Right atrium auricular region (tissue), 2 donors: ENCODE measurements around the gene HMX2. TPM values are rescaled to one million over a fixed set of nuclear protein-coding genes. Genes with fewer than 3 reads are reported as not detected.

Experiments used
- DNase-seq: peaks from one replicate; pipeline ENCODE4 v3.0.0-alpha.2; 2019; ENCODE audit warnings: low spot score
- H3K27ac ChIP-seq, 2 donors: fragments of 200-600 bp; sonication (generic); 1 replicate in 1 of 2; 2 replicates in 1 of 2; pipeline ENCODE4 v1.5.1; 2016 to 2019
- H3K27me3 ChIP-seq, 2 donors: fragments of 200-600 bp; sonication (generic); one replicate each; pipeline versions ENCODE4 v1.5.1 to v1.6.0; 2017 to 2019
- H3K36me3 ChIP-seq: fragments of 200-600 bp; sonication (generic); one replicate; pipeline ENCODE4 v1.5.1; 2016
- H3K4me1 ChIP-seq, 2 donors: fragments of 200-600 bp; sonication (generic); one replicate each; pipeline versions ENCODE4 v1.5.1 to v1.6.0; 2017 to 2019
- H3K4me3 ChIP-seq, 2 donors: fragments of 200-600 bp; sonication (generic); 1 replicate in 1 of 2; 2 replicates in 1 of 2; pipeline ENCODE4 v1.5.1; 2017 to 2019; ENCODE audit warnings: mild to moderate bottlenecking in 1 of 2, moderate library complexity in 1 of 2
- H3K9me3 ChIP-seq, 2 donors: fragments of 200-600 bp; sonication (generic); one replicate each; pipeline ENCODE4 v1.5.1; 2019
- CTCF ChIP-seq, 2 donors: fragments of 200-600 bp; sonication (generic); IDR thresholded peaks; one replicate each; pipeline ENCODE4 v1.5.1; 2019; ENCODE audit warnings: antibody characterized with exemption in 2 of 2
- total RNA-seq, 2 donors: library from RNA; depleted of rRNA; stranded (reverse); fragments of >200 nt; gene quantifications; one replicate each; pipeline ENCODE4 v1.1.0, GENCODE V29; 2016

HMX2 gene
- total RNA-seq, 2 donors from 2014 or later = not detected

GRCh38 chr10:123158682-123159081, 10.7 kb downstream of the HMX2 start:
- H3K27me3 ChIP-seq = no peaks in the 10 kb centered on the region
- DNase-seq = no peak
- peaks cover 56% of the 10 kb centered on the region for H3K36me3 ChIP-seq
- no peaks in the 10 kb centered on the region for H3K9me3 ChIP-seq
- no peak overlapping the region for H3K27ac ChIP-seq
- no peak overlapping the region for H3K4me3 ChIP-seq
- H3K4me1 ChIP-seq = peaks cover 0 to 28% of the 10 kb centered on the region in 2 donors
- no peak for TF ChIP-seq CTCF (IDR thresholded peaks at IDR 0.05)

GRCh38 chr10:123160311-123160980, 12.5 kb downstream of the HMX2 start:
- H3K27ac ChIP-seq = no peak overlapping the region
- H3K9me3 ChIP-seq = no peaks in the 10 kb centered on the region
- peaks cover 0 to 21% of the 10 kb centered on the region in 2 donors for H3K4me1 ChIP-seq
- no peak overlapping the region for H3K4me3 ChIP-seq
- TF ChIP-seq CTCF (IDR thresholded peaks at IDR 0.05) = no peak
- DNase-seq = no peak
- H3K36me3 ChIP-seq = peaks cover 65% of the 10 kb centered on the region
- H3K27me3 ChIP-seq = no peaks in the 10 kb centered on the region

- Histone ChIP-seq H3K27me3 (no peaks in the 10 kb centered on the region), H3K9me3 (no peaks in the 10 kb centered on the region), H3K4me3 (no peak overlapping the region), H3K36me3 (peaks cover 51% of the 10 kb centered on the region), H3K4me1 (no peaks in the 10 kb centered on the region), H3K27ac (no peak overlapping the region)
- DNase-seq = no peak
- no peak for TF ChIP-seq CTCF (IDR thresholded peaks at IDR 0.05)
Measured at GRCh38 chr10:123164319-123164718, 16.4 kb downstream of the HMX2 start.

GRCh38 chr10:123165445-123166072, 17.6 kb downstream of the HMX2 start:
- Histone ChIP-seq H3K27me3 (no peaks in the 10 kb centered on the region), H3K9me3 (no peaks in the 10 kb centered on the region), H3K4me1 (no peaks in the 10 kb centered on the region), H3K27ac (no peak overlapping the region), H3K4me3 (no peak overlapping the region), H3K36me3 (peaks cover 52% of the 10 kb centered on the region)
- DNase-seq = no peak
- no peak for TF ChIP-seq CTCF (IDR thresholded peaks at IDR 0.05)

GRCh38 chr10:123166618-123167017, 18.7 kb downstream of the HMX2 start:
- TF ChIP-seq CTCF (IDR thresholded peaks at IDR 0.05) = no peak
- peaks cover 44% of the 10 kb centered on the region for H3K36me3 ChIP-seq
- H3K4me1 ChIP-seq = no peaks in the 10 kb centered on the region
- H3K27me3 ChIP-seq = no peaks in the 10 kb centered on the region
- DNase-seq = no peak
- H3K9me3 ChIP-seq = no peaks in the 10 kb centered on the region
- no peak overlapping the region for H3K4me3 ChIP-seq
- H3K27ac ChIP-seq = no peak overlapping the region
